ENCODE data around the gene TFPI2.

- no peak for TF ChIP-seq ARNT (IDR thresholded peaks at IDR 0.05)
- no peak for TF ChIP-seq PKNOX1 (IDR thresholded peaks at IDR 0.05)
- no peak for TF ChIP-seq SUZ12 (IDR thresholded peaks at IDR 0.05)
These were observed 47.3 kb upstream of the TFPI2 start for GRCh38 chr7:93937818-93938217.

Measured in HEK293T (cell line).